ENCODE data around the gene POLR3K.

Gene POLR3K

DNA sequence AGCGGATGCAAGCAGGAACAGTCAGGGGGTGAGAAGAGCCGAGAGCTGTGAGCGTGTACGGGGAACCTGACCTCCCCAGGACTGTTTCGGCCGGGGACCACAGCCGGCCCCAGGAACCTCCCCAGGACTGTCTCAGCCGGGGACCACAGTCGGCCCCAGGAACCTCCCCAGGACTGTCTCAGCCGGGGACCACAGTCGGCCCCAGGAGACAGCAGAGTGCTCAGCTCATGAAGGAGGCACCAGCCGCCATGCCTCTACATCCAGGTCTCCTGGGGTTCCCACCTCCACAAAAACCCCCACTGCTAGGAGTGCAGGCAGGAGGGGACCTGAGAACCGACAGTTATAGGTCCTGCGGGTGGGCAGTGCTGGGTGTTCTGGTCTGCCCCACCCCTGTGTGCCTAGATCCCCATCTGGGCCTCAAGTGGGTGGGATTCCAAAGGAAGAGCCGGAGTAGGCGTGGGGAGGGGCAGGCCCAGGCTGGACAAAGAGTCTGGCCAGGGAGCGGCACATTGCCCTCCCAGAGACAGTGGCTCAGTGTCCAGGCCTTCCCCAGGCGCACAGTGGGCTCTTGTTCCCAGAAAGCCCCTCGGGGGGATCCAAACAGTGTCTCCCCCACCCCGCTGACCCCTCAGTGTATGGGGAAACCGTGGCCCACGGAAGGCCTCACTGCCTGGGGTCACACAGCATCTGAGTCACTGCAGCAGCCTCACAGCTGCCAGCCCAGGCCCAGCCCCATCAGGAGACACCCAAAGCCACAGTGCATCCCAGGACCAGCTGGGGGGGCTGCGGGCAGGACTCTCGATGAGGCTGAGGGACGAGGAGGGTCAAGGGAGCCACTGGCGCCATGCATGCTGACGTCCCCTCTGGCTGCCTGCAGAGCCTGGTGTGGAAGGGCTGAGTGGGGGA is 14.7 kb upstream of the POLR3K start:
- DNase-seq (ENCODE audit: low read depth, low spot score), result no peak

DNA sequence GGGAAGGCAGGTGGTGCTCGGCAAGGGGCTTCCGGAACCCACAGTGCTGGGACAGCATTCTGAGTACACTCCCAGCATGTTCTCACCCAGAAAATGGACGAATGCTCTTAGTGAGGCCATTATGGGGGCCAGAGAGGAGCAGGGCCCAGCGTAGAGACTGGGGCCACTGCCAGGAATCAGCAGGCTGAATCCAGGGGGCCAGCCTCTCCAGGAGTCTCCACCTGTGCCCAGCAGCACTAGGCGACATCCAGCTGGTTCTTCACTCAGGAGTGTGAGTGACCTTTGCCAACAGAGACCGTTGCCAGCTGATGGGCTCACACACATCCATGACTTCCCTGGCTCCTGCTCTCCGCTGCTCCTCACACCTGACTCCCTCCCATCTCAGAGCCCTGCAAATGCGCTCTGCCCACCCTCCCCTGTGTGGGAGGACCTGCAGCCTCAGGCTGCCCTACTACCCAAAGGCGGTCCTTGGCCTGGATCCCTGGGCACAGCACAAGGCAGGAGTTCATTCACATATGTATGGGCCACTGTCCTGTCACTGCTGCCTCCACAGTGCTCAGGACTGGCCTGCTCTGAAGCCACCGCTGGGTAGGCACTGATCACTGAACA is 13.9 kb upstream of the POLR3K start:
- no peak for DNase-seq (ENCODE audit: low read depth, low spot score)
- no peak overlapping the region for H3K4me3 ChIP-seq (ENCODE audit: low read length)

More for the DNA sequence above, 14.7 kb upstream of the POLR3K start:
- H3K4me3 ChIP-seq (ENCODE audit: low read length), result no peak overlapping the region

DNA sequence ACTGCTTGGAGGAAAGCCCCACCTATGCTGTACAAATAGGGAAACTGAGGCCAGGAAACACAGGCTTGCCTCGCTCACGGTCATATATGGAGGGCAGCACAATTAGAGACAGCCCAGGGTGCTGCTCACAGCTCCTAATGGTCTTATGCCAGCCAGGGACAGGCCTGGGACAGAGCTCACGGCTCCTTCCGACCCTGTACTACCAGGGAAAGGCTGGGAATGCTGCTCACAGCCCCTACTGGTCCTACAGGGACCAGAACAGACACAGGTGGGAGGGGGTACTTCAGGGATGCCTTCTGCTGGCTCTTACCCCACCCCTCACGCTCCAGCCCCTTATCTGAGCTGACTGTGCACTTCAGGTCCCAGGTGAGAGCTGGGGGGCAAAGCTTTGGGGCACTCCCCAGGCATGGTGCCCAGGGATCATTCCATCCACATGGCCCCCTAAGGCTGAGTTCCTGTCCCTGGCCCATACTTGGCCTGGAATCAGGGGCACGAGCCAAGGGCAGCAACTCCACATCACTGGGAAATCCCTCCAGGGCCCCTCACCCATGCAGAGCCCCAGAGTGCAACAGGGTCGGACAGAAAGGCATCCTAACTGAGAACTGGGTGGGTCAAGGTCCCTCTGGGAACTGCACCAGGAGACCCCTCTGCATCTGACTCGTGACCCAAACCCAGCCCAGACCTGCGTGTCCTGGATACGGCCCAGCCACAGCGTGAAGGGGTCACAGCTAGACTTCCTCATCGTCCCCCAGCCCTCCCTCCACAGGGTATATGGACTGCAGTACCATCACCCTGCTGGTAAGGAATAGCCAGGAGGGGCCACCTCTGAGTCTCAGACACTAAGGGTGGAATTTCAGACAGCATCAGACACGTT is 13.1 kb upstream of the POLR3K start:
- DNase-seq (ENCODE audit: low read depth, low spot score), result no peak
- H3K4me3 ChIP-seq (ENCODE audit: low read length), result no peak overlapping the region

DNA sequence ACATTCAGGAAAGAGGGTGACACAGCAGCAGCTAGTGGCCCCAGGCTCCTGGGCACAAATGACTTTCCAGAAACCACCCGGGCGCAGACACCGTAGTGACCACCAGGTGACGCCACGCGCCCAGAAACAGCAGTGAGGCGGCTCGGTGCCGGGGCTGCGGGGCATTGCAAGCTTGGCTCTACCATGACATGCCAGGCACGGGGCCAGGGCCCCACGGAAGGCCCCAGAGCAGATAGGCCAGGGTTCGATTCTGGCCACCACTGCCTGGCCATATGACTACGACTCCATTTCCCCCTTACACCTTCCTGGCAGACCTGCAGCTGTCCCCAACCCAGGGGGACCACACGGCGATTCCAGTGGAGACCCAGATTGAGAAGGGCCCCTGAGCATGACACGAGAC is 12.3 kb upstream of the POLR3K start:
- DNase-seq (ENCODE audit: low read depth, low spot score), result peak; percentile 60
- no peak overlapping the region for H3K4me3 ChIP-seq (ENCODE audit: low read length)

DNA sequence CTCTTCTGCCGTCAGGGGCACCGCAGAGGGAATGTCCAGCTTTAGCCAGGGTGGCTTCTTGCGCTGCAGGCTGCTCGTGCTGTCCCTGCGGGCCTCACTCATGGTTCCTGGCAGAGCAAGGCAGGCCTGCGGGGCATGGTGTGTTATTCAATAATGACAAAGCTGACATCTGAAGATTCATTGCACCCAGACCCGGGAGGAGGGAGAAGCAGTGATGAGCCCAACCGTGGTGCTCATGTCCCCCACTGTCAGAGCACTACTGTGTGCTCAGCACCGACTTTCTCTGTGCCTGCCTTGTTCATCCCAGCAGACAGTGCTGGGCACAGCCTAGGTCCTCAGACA is 11.5 kb upstream of the POLR3K start:
- H3K4me3 ChIP-seq (ENCODE audit: low read length), result no peak overlapping the region
- DNase-seq (ENCODE audit: low read depth, low spot score), result no peak

DNA sequence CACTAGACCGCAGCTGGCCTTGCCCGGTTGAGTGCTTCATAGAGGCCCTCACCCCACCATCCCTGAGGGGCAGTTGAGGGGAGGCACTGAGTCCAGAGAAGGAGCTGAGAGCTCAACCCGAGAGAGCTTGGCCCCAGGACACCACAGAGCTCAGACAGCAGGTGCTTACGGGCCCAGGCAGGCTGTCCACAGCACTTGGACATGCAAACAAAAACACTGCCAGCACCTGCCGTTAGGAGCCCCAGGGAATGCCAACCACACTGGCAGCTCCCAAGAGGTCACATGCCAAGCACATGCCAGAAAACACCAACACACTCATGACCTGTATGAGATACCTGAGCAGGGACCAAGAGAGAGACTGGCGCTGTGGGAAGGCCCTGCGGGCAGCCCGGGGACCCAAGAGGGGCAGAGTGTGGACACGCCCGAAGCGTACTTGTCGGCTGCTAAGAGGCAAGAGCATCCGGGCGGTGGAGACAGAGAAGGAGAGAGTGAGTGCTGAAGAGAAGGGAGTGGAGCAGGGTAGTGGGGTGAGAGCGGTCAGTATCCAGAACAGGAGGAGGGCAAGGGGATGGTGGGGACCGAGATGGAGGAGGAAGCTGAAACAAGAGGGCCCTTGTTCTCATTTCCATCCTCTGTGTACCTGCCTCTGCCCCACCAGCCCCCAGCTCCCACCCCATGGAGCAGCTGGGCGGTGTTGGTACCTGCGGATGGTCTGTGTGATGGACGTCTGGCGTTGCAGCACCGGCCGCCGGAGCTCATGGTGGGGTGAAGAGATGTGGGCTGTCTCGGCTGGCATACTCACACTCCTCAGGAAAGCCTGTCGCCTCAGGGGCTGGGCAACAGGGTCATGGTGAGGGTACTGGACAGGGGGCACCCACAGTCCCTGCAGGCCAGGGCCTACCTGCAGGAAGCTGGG is 10.8 kb upstream of the POLR3K start:
- DNase-seq (ENCODE audit: low read depth, low spot score), result no peak
- no peak overlapping the region for H3K4me3 ChIP-seq (ENCODE audit: low read length)

DNA sequence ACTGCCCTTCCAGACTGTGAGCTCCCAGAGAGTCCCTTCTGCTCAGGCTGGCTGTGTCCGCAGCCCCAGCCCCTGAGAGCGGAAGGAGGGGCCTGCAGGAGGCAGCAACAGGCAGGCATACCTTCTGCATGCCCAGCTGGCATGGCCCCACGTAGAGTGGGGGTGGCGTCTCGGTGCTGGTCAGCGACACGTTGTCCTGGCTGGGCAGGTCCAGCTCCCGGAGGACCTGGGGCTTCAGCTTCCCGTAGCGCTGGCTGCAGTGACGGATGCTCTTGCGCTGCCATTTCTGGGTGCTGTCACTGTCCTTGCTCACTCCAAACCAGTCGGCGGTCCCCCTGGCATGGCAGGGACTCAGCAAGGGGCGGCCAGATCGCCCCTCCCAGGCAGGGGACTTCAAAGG is 10.1 kb upstream of the POLR3K start:
- no peak for DNase-seq (ENCODE audit: low read depth, low spot score)
- no peak overlapping the region for H3K4me3 ChIP-seq (ENCODE audit: low read length)

DNA sequence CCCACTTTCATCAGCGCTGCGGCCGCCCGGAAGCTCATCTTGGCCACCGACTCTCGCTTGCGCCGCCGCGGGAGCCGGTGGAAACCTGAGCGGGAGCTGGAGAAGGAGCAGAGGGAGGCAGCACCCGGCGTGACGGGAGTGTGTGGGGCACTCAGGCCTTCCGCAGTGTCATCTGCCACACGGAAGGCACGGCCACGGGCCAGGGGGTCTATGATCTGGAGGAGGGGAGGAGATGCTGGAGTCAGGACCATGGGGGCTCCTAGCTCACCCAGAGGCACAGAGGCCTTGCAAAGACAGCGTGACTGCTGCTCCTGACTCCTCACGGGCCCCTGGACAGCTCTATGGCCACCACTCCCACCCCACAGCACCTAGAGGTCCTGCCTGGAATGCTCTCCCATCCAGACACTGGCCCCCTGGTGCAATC is 9.6 kb upstream of the POLR3K start:
- H3K4me3 ChIP-seq (ENCODE audit: low read length), result no peak overlapping the region
- no peak for DNase-seq (ENCODE audit: low read depth, low spot score)

DNA sequence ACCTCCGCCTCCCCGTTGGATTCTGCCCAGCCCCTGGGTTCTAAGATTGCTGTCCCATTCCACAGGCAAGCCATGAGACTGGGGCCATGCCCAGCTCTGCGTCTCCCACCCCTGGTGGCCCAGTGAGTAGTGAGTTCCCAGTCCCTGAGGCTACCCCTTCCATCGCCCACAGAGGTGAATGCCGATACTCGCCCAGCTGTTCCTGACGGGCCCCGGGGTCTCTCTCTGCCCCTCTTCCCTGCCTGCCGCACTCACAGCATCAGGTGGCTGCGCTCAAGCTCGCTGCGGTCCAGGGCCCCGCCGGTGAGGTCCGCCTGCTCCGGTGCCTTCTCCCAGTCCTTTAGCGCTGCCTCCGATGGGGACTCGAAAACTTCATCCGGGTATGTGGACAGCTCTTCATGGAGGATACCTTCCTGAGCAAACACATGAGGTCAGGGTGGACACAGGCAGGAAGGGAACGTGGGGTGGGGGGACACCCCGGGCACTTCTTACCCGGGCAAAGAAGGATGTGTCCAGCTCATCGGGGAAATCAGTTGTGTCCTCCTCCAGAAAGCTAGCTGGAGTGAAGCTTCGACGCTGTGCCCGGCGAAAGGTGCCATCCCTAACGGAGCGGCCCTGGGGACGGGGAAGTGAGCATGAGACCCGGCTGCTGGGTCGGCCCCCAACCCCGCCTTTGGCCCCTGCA is 9.0 kb upstream of the POLR3K start:
- DNase-seq (ENCODE audit: low read depth, low spot score), result no peak
- H3K4me3 ChIP-seq (ENCODE audit: low read length), result no peak overlapping the region

DNA sequence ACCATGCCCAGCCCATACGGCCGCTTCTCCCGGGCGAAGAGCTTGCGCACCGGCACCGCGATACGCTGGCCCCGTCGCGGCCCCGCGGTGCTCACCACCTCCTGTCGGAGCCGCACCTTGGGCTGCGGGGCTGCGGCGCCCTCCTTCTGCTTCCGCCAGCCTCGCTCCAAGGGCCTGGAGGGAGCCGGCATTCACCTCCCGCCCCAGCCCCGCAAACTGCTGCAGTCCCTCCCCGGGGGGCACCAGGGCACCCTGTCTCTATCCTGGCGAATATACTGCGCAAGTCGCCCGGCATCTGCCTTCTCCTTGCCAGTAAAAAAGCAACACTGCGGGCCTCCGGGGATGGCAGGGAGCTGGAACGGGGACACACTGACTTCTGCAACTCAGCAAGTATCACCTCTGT is 8.5 kb upstream of the POLR3K start:
- no peak for DNase-seq (ENCODE audit: low read depth, low spot score)
- H3K4me3 ChIP-seq (ENCODE audit: low read length), result no peak overlapping the region

DNA sequence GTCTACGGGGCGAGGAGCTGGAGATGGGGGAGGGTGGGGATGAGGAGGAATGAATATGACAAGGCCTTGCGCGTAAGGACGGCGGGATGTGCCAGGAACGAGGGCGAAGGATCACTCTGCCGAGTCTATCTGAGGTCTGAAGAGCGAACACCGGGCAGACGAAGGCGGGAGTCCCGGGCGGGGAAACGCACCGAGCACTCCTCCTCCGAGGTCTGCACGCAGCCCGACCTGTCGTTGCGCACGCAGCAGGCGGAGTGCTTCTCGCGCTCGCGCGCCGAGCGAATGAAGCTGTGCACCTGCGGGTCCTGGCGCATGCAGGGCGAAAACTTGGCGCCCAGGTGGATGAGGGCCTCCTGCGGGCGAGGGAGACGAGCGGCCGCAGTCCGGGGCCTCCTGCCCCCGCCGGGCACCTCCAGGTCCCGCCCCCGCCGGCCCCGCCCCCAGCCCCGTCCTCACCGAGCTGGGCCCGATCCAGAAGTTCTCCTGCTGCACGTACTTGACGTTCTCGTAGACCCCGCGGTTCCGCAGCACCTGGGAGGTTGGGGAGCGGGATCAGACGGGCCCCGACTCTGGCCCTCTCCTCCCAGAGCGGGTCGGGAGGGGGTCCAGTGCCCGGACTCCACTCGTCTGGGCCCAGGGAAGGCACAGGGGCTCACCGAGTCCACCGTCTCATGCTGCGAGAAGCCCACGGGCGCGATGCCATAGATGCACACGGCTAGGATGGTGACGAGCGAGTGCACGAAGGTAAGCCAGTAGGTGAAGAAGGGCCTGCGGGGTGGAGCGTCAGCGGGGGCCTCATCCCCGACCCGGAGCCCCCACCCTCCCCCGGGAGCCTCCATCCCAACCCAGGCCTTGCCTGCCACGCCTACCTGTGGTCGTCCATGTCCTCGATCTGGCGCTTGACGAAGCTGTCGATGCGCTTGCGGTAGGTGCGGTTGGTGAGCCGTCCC is 7.8 kb upstream of the POLR3K start:
- no peak overlapping the region for H3K4me3 ChIP-seq (ENCODE audit: low read length)
- no peak for DNase-seq (ENCODE audit: low read depth, low spot score)

DNA sequence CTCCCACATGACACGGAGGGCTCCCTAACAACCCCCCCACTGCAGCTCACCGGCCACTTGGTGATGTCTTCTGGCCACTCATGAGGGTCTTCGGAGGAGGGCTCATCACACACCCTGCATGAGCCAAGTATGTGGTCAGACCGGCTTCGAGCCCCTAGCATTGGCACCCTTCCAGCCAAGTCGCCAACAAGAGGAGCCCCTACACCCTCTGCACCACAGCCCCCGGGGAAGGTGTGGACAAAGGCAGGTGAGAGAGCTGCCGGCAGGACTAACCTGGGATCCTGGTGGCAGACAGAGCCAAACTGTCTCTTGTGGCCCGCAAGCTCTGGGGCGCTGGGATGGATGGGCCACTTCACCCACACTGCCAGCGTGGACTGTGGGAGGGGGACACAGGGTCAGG is 6.8 kb upstream of the POLR3K start:
- H3K4me3 ChIP-seq (ENCODE audit: low read length), result no peak overlapping the region
- no peak for DNase-seq (ENCODE audit: low read depth, low spot score)

DNA sequence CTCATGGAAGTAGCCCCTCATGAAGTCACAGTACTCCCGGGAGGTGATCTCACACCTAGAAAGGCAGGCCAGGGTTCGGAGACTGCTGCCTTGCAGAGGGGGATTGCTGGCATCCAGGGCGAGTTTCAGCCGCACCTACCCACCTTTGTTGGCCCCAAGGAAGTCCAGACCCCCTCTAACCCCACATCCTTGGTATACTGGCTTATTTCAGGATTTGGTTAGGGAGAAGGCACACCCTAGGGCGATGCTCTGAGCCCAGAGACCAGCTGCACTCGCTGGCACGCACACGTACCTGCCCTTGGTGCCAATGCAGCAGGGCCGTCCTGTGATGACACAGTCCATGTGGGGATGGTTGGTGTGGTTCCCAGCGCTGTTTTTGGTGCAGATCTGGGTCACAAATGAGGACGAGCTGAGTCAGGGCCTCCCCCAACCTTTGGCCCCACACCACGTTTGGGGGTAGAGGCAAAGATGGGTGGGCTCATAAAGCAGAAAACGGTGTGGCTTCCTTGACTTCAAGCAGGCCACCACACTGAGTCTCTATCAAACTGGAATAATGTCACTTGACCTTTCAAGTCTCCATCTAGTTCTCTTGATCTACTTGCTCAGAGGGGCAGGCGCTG is 6.1 kb upstream of the POLR3K start:
- no peak overlapping the region for H3K4me3 ChIP-seq (ENCODE audit: low read length)
- DNase-seq (ENCODE audit: low read depth, low spot score), result no peak

DNA sequence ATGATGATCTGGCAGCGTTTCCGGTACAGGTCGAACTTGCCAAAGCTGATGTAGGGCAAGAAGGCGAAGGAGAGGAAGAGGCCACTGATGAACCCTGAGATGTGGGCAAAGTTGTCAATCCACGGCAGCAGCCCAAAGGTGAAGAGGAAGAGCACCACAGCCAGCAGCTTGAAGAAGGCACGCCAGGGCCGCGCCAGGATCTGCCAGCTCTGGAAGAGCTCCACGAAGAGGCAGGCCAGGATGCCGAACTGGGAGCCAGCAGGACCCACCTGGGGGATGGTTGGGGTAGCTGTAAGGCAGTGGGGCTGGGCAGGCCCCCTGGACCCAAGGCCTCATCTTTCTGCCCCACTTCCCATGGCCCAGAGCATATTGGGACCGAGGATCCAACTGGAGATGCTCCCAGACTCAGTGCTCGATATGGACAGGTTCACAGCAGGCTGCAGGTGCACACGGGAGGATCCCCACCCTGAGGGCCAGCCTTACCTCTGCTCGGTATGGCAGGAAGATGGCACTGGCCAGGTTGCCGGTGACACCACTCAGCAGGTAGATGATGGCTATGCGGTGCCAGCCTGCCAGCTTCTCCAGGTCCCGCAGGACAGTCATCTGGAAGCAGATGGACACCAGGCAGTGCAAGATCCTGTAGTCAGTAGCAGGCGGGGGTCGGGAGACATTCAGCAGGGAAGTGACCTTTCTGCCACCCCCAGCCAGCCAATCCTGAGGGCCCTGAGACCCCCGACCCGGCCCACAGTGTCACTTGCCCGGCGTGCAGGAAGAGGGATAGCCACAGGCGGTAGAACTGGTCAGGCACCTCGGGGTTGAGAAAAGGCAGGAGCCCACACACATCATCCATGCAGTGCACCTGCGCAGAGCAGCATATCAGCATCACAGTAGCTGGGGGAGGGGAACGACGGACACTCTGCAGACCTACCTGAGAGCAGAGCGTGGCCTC is 5.4 kb upstream of the POLR3K start:
- no peak overlapping the region for H3K4me3 ChIP-seq (ENCODE audit: low read length)
- no peak for DNase-seq (ENCODE audit: low read depth, low spot score)

DNA sequence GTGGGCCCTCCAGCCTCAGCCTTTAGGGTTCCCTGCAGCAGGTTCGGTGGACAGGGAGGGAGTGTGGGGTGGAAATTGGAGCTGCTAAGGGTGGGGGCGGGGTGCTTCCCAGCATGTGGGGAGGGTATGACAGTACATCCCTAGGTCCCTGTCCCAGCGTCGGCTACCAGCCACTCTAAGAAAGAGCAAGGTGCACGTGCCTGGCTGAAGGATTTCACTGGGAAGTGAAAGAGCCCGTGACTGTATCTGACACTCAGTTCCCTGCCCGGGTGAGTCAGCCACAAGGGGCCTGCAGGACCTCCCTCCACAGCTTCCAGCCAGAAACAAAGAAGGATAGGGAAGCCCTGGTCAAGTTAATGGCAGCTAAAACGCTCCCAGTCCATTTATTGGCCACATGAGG is 4.3 kb upstream of the POLR3K start:
- no peak for DNase-seq (ENCODE audit: low read depth, low spot score)

More for the DNA sequence above, 4.3 kb upstream of the POLR3K start:
- no peak overlapping the region for H3K4me3 ChIP-seq (ENCODE audit: low read length)
